GM18858 (cell line): Measurements from ENCODE around the gene KRTAP2-2.

Source experiments
- ATAC-seq: cut with Tn5 transposase; IDR thresholded peaks from one replicate; pipeline ENCODE4 v1.9.1; 2021; ENCODE audit not compliant: unreplicated experiment

Gene KRTAP2-2

DNA sequence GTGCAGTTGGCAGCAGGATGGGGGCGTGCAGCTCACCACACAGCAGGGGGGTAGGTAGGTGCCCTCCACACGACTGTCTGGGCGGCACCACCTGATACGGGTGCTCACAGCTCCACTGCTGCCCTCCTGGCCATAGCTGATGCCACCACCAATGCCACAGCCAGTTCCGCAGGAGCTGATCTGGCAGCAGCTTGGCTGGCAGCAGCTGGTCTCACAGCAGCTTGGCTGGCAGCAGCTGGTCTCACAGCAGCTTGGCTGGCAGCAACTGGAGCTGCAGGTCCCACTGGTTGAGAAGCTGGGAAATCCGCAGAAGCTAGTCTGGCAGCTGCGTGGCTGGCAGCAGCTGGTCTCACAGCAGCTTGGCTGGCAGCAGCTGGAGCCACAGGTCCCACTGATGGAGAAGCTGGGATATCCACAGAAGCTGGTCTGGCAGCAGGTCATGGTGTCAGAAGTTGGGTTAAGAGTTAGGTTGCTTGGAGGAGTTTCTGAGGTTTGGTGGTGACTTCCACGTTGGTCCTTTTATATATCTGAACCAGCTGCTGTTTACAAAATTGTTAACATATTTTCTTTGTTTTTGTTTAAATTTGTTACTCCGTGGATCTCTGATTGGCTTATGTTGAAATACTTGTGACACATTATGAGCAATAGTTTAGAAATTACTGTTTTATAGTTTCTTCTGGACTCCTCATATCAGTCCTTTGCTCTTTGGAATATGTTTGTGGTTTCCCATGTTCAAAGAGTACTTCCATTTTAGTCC, 28.1 kb downstream of the KRTAP2-2 start, which contains the start of gene KRTAP1-5:
KRTAP1-5 (minus strand) TSS at position 494 of the 757 bp plus-strand sequence; CDS start at position 441, 53 bp downstream.
- ATAC-seq: no peak

DNA sequence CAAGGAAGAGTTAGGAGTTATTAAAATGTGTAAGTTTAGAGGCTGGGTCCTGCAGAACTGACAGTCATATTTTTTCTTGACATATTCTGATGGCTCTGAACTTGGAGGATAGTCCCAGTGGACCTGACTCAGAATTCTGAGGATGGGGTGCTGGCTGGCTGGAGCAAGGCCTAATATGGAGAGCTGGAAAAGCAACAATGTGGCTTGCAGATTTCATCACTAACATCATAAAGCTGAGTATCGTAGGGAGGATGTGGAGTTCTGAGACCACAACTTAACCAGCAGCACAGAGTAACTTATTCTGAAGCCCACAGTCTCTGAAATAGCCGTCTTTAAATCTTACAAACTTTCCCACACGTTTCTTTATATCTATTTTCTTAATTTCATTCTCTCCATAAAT, 30.3 kb downstream of the KRTAP2-2 start:
- ATAC-seq: no peak

DNA sequence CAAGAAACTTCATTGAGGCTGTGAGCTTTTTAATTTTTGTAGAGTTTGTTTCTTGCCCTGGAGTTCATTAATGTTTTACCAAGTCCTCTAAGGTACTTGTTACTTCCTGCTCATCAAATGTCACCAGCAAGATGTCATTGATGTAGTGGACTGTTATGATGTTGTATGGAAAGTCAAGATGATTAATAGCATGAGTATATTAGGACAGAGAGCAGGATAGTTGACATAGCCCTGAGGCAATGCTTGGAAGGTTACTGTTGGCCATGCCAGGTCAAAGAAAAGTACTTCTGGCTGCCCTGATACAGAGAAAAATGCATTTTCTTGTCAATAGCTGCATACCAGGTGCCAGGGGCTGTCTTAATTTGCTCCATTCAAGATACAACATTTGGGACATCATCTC, 34.7 kb downstream of the KRTAP2-2 start:
- no peak for ATAC-seq

DNA sequence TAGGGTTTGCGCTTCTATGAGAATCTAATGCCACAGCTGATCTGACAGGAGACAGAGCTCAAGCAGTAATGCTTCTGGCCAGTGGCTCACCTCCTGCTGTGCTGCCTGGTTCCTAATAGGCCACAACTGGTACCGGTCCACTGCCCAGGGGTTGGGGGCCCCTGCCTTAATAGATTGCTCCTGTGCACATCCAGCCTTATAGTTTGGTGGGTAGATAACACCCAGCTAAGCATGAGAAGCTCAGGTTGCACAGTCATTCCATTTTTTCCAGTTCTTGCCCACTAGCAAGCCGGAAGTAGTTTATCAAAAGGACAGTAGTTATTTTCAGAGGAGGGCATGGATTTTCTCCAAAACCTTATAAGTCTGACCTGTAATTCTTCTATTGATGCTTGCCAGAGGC, 35.6 kb downstream of the KRTAP2-2 start:
- ATAC-seq: no peak

DNA sequence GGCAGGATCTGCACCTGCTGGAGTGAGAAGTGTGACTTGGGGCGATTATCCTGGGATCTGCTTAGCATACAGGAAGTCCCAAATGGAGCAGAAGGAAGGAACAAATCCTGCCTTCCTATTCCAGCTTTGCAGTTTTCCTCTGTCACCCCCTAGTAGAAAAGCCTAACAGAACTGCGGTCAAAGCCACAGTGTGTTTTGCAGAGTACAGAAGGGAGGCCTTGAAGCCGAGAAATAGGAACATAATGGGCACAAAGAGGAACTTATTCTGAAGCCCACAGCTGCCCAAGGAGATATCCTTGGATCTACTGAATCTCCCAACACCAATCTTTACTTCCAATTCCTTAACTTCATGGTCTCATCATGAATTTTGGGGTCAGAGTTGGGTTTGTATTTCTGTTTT, 36.5 kb downstream of the KRTAP2-2 start:
- ATAC-seq: no peak

DNA sequence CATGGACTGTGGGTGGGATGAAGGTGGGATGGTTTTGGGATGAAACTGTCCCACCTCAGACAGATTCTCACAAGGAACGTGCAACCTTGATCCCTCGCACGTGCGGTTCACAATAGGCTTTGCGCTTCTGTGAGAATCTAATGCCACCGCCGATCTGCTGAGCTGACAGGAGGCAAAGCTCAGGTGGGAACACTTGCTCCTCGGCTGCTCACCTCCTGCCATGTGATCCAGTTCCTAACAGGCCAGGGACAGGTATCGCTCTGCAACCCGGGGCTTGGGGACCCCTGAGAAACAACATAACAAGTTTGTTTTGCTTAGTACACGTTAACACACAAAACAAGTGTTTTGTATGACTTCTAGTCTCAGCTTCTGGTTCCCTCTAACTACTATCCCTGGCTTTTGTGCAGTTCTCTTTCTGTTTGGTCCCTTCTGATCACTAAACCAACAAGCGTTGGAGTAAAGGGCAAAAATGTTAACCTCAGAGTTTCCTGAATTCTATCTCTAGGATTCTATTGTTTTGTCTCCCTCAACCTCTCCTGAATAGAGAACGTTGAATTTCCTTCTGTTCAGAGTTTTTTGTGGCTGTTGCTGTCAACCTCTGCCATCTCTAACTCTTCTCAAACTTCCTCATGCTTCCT, 38.3 kb downstream of the KRTAP2-2 start:
- no peak for ATAC-seq

DNA sequence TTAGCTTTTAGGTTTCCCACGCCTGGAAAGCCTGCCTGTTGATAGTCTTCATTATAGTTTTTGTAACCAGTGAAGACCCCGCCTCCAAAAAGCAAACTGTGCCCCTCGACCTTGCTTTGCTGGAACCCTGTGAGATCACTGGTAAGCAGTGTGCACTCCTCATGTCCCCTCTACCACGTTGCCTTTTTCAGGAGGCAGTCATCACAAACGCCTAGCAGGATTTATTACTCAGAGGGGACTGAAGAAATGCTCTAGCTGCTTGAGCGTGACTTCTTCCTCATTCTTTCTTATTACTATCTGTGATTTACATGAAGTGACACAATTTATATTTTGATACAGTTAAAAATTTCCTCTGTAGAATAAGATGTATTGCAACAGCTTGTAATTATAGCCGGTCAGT, 39.6 kb downstream of the KRTAP2-2 start:
- no peak for ATAC-seq

DNA sequence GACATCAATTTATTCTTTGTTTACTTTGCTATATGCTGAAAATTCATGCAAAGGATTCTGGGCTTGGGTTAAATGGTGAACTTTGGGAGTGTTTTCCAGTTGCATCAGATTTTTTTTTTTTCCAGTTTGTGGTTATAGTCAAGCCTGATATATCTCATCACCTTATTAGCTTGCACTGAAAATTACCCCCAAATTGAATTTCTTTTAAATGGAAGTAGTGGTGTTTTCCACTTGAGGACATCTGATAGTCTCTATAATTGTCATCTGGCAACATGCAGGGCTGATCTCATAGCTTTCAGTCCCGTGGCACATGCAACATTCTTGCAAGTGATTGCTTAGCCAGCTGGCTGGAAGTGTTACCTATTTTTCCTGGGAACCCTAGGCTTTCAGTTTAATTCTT, 41.4 kb downstream of the KRTAP2-2 start:
- ATAC-seq: no peak

DNA sequence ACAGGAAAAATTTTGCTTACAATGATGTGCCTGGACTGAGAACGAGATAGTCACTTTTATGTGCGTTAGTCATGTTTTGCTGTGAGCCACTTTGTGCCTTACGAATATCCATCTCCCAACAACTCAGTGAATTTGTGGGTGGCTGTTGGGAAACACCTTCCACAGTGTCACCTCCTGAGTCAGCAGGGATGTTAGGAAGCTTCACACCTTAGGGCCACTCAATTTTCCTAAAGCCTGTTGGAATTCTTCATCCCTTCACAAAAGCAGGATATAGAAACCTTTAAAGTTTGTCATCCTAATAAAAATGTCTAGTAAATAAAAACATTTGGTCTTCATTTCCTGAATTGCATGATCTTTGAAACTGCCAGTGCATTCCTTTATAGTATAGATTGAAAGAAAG, 41.8 kb downstream of the KRTAP2-2 start:
- no peak for ATAC-seq

DNA sequence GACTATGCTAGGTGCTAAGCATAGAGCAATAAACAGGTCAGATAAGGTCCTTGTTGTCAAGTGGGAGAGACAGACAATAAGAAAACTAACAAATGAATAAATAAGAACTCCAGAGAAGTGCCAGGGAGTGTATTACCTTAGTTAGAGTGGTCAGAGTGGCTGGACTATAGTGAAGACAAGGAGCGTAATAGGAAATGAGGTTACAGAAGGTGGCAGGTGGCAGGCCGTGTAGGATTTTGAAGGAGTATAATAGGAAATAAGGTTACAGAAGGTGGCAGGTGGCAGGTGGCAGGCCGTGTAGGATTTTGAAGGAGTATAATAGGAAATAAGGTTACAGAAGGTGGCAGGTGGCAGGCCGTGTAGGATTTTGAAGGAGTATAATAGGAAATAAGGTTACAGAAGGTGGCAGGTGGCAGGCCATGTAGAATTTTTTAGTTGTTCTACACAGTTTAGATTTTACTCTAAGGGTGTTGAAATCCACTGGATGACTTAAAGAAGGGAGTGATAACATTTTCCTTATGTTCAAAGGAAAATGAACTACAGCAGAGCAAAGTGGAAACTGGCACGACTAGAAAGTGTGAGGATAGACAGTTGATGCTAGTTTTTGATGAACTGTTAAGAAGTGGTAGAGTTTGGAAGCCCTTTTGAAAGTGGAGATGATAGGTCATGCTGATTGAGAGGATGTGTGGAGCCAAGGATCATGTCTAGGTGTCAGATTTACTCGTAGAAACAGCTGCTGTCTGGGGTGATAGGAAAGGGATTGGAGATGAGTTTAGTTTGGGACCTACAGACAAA, 42.5 kb downstream of the KRTAP2-2 start:
- ATAC-seq: no peak

DNA sequence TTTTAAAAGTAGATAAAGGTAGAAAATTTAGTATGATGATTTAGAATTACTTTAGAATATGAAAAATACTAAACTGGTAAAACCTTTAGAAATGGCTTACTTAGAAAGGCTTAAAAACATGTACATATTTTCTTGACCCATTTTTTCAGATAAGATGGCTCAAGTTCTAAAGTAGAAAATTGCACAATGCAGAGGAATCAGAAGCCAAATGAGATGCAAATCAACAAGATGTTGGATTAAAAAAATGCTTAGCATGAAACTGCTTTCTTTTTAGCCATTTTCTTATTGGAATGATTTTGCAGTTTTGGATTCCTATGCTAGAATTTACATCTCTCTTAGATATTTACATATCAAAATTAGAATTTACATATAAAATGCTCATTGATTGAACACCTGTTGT, 44.6 kb downstream of the KRTAP2-2 start:
- no peak for ATAC-seq

DNA sequence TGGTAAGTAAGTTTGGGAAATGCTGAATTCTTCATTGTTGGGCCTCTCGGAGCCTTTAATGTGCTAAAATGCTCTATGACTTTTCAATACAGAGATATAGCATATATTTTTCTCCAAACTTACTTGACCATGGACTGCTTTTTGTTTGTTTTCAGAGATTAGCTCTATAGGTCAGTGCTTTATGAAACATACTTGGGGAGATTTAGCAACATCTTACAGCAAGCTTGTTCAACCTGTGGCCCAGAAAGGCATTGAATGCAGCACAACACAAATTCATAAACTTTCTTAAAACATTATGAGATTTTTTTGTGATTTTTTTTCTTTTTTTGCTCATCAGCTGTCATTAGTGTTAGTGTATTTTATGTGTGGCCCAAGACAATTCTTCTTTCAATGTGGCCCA, 45.1 kb downstream of the KRTAP2-2 start:
- no peak for ATAC-seq

DNA sequence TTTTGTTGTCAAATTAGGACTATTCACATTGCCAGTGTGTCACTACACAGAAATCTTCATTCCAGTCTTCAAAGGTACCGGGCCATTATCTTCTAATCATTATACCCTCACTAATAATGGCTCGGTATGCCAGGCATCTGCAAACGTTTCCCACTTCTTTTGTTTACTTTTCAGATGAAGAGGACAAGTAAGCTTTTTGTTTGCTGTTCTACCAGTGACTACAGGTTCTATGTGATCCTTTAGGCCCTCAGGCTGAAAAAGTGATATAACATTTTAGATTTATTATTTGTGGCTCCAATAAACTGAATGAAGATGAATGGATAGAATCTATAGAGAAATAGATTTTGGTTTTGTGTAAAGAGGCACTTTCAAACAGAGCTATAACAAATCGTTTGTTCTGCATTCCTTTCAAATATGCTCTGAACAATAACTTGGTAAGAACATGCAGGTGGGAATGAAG, 45.7 kb downstream of the KRTAP2-2 start:
- no peak for ATAC-seq

DNA sequence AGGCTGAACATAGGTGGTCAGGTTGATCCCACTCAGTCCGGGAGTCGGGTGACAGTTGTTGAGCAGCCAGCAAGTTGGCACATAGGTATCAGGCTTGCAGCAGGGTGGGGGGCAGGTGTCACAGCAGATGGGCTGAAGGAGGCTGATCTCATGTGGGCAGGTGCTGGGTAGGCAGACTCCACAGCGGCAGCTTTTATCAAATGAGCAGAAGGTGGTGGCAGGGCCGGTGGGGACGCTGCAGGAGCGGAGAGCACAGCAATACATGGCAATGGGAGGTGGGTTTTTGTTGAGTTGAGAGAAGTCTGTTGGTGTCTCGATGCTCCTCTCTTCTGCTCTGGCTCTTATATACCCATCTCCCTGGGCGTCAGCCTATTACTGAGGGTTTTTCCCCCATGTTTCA, 46.2 kb downstream of the KRTAP2-2 start, which contains the start of gene KRTAP3-1:
KRTAP3-1 (minus strand) TSS at position 318 of the 400 bp plus-strand sequence; CDS start at position 264, 54 bp downstream.
- no peak for ATAC-seq
